Naive thymus-derived CD8-positive, alpha-beta T cell (primary cell): Measurements from ENCODE around the gene EPC2. TPM values are rescaled to one million over a fixed set of nuclear protein-coding genes. Genes with fewer than 3 reads are reported as not detected.
A peak's percentile ranks its signal among the peaks of the same experiment; 100 is the strongest.

ENCODE experiments used
- ATAC-seq, 2 donors: fragments of 150-1000 bp; cut with Tn5 transposase in 1 of 2; sonication (Bioruptor Pico), chemical (Tn5 transposase) in 1 of 2; 1 replicate in 1 of 2; 2 replicates in 1 of 2; pipeline ENCODE4 v1.10.0; 2021; ENCODE audit warnings: mild to moderate bottlenecking in 2 of 2, moderate library complexity in 2 of 2
- POLR2A ChIA-PET: fragments of 350-600 bp; sonication (Branson Sonifier 250); formaldehyde crosslinking; loops from one replicate; lab custom pipeline; 2021; ENCODE audit warnings: antibody characterized with exemption; lab: Charles Lee
- DNase-seq, 10 donors: peaks; one replicate each; pipeline versions ENCODE4 v3.0.0 to v3.0.0-alpha.2; 2020 to 2022
- H3K27ac Mint-ChIP-seq, 10 donors: one replicate each; pipeline ENCODE4 v1.8.0; 2020 to 2022; ENCODE audit warnings: mild to moderate bottlenecking in 10 of 10, mixed read lengths in 10 of 10, moderate library complexity in 4 of 10, inconsistent platforms in 1 of 10
- H3K27me3 Mint-ChIP-seq, 5 donors: one replicate each; pipeline ENCODE4 v1.8.0; 2021 to 2022; ENCODE audit warnings: mixed read lengths in 5 of 5
- H3K36me3 Mint-ChIP-seq, 3 donors: one replicate each; pipeline ENCODE4 v1.8.0; 2020 to 2022; ENCODE audit warnings: mixed read lengths in 3 of 3, mild to moderate bottlenecking in 2 of 3, inconsistent platforms in 1 of 3
- H3K4me1 Mint-ChIP-seq, 4 donors: one replicate each; pipeline ENCODE4 v1.8.0; 2021 to 2022; ENCODE audit warnings: mixed read lengths in 4 of 4
- H3K4me3 Mint-ChIP-seq, 10 donors: one replicate each; pipeline ENCODE4 v1.8.0; 2020 to 2022; ENCODE audit warnings: mild to moderate bottlenecking in 10 of 10, mixed read lengths in 10 of 10, moderate library complexity in 6 of 10, inconsistent platforms in 1 of 10
- H3K9me3 Mint-ChIP-seq, 9 donors: one replicate each; pipeline ENCODE4 v1.8.0; 2020 to 2022; ENCODE audit warnings: mixed read lengths in 9 of 9, mild to moderate bottlenecking in 3 of 9, inconsistent platforms in 1 of 9, moderate library complexity in 1 of 9
- polyA plus RNA-seq, 3 donors: library from polyadenylated mRNA; unstranded; fragments of 300-500 nt; fragmentation: Illumina TruSeq; gene quantifications; one replicate each; pipeline ENCODE4 v1.2.3, GENCODE V29; 2021
- total RNA-seq, 8 experiments: library from RNA in 2 of 8; stranded (reverse) in 2 of 8; gene quantifications; one replicate each; pipeline ENCODE4 v1.2.3 and lab custom pipeline; 2021 to 2026

The EPC2 gene
- total and polyA plus RNA-seq, 5 experiments from 2014 or later: 2.5 to 94.7 (median 3.7) TPM

DNA sequence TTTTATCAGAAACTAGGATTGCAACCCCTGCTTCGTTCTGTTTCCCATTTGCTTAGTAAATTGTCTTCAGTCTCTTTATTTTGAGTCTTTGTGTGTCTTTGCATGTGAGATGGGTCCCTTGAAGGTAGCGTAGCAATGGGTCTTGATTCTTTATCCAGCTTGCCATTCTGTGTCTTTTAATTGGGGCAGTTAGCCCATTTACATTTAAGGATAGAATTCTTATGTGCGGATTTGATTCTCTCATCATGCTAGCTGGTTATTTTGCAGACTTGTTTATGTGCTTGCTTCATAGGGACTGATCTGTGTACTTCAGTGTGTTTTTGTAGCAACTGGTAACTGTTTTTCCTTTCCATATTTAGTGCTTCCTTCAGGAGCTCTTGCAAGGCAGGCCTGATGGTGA is 73.5 kb downstream of the EPC2 start:
- peak overlapping the region in 5 of 10 donors; percentile 4 to 49 (median 20) for H3K4me3 Mint-ChIP-seq
- peaks cover 0 to 36% (median 5%) of the 10 kb centered on the region in 9 donors for H3K9me3 Mint-ChIP-seq
- H3K27ac Mint-ChIP-seq: peak overlapping the region in 7 of 10 donors; percentile 34 to 78 (median 45)
- H3K27me3 Mint-ChIP-seq: no peaks in the 10 kb centered on the region
- DNase-seq (no peak), ATAC-seq (no peak)
- peaks cover 67 to 97% (median 95%) of the 10 kb centered on the region in 4 donors for H3K4me1 Mint-ChIP-seq
- H3K36me3 Mint-ChIP-seq: peaks cover 21 to 49% (median 40%) of the 10 kb centered on the region in 3 donors
- POLR2A ChIA-PET: no interaction called here

DNA sequence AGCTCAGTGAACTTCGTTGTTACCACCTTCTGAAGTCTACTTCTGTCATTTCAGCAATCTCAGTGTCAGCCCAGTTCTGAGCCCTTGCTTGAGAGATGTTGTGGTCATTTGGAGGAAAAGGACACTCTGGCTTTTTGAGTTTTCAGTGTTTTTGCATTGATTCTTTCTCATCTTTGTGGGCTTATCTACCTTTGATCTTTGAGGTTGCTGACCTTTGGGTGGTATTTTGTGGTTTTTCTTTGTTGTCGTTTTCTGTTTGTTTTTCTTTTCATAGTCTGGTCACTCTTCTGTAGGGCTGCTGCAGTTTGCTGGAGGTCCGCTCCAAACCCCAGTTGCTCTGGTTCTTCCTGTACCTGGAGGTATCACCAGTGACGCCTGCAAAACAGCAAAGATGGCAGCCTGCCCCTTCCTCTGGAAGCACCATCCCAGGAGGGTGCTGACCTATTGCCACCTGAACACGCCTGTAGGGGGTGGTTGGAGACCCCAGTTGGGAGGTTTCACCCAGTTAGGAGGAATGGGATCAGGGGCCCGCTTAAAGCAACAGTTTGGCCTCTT is 74.7 kb downstream of the EPC2 start:
- Mint-ChIP-seq H3K27me3 (no peaks in the 10 kb centered on the region), H3K4me3 (peak overlapping the region in 5 of 10 donors; percentile 12 to 50 (median 37)), H3K27ac (peak overlapping the region in 7 of 10 donors; percentile 29 to 78 (median 58)), H3K36me3 (peaks cover 21 to 49% (median 40%) of the 10 kb centered on the region in 3 donors), H3K4me1 (peaks cover 66 to 97% (median 94%) of the 10 kb centered on the region in 4 donors), H3K9me3 (peaks cover 0 to 36% (median 5%) of the 10 kb centered on the region in 9 donors)
- POLR2A ChIA-PET: no interaction called here
- no peak for DNase-seq
- no peak for ATAC-seq

DNA sequence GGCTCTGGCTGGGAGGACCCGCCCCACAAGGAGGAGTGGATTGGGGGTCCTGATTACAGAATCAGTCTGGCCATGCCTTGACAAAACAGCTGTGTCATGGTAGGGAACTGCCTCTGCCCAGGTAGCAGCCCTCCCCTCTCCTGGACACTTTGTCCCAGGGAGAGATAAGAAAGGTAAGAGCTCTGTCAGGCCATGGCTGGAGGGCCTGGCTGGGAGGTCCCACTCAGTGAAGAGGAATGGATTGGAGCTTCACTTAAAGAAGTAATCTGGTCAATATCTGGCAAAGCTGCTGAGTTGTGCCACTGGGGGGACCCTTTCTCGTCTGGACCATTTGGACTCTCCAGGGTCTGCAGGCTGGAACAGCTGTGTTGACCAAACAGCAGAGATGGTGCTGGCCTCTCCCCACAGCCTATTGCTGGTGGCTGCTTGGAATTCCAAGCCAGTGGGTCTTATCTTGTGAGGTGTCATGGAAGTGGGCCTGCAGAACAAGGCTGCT is 75.4 kb downstream of the EPC2 start:
- H3K4me3 Mint-ChIP-seq: peak overlapping the region in 4 of 10 donors; percentile 26 to 49 (median 36)
- peaks cover 0 to 35% (median 5%) of the 10 kb centered on the region in 9 donors for H3K9me3 Mint-ChIP-seq
- no peaks in the 10 kb centered on the region for H3K27me3 Mint-ChIP-seq
- H3K36me3 Mint-ChIP-seq: peaks cover 21 to 45% (median 40%) of the 10 kb centered on the region in 3 donors
- ATAC-seq (peak in 1 of 2 donors; percentile 20), DNase-seq (peak in 1 of 10 donors; percentile 3)
- POLR2A ChIA-PET: no interaction called here
- H3K4me1 Mint-ChIP-seq: peaks cover 69 to 97% (median 94%) of the 10 kb centered on the region in 4 donors
- H3K27ac Mint-ChIP-seq: peak overlapping the region in 5 of 10 donors; percentile 12 to 73 (median 43)

DNA sequence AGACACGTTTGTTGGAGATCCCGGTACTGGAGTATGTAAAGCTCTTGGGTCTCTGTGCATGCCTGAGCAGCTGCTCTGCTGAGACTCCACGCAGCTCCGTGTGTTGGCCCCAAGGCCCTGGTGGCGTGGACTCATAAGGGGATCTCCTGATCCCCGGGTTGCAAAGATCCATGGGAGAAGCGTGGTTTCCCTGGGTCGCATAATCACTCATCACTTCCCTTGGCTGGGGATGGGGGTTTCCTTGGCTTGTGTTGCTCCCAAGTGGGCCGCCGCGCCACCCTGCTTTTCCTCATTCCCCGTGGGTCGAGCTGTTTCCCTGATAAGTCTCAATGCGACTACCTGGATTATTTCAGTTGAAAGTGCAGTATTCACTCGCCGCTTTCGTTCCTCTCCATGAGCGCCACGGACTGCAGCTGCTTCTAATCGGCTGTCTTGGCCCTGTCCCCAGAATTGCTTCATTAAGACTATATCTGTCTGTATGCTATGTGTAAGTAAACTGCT is 76.0 kb downstream of the EPC2 start:
- peak overlapping the region in 7 of 10 donors; percentile 3 to 58 (median 35) for H3K4me3 Mint-ChIP-seq
- H3K27ac Mint-ChIP-seq: peak overlapping the region in 9 of 10 donors; percentile 22 to 56 (median 34)
- H3K9me3 Mint-ChIP-seq: peaks cover 0 to 29% (median 5%) of the 10 kb centered on the region in 9 donors
- POLR2A ChIA-PET: no interaction called here
- peaks cover 68 to 96% (median 93%) of the 10 kb centered on the region in 4 donors for H3K4me1 Mint-ChIP-seq
- H3K27me3 Mint-ChIP-seq: no peaks in the 10 kb centered on the region
- ATAC-seq: no peak
- DNase-seq: no peak
- peaks cover 21 to 41% (median 35%) of the 10 kb centered on the region in 3 donors for H3K36me3 Mint-ChIP-seq

DNA sequence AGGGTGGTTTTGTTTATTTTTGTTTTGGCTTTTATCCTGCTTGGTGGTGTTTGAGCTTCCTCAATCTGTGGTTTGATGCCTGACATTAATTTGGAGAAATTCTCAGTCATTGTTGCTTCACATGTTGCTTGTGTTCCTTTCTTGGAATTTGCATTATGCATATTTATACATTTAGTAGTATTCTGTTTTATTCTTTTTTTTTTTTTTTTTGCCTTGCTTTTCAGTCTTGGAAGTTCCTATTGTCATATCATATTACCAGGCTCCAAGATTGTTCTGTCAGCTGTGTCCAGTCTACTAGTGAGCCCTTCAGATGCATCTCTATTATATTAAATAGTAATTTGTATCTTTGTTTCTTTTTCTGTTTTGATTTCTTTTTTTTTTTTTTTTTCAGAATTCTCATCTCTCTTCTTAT is 77.0 kb downstream of the EPC2 start:
- H3K27me3 Mint-ChIP-seq: no peaks in the 10 kb centered on the region
- DNase-seq: no peak
- peaks cover 21 to 40% (median 38%) of the 10 kb centered on the region in 3 donors for H3K36me3 Mint-ChIP-seq
- peaks cover 0 to 20% (median 5%) of the 10 kb centered on the region in 9 donors for H3K9me3 Mint-ChIP-seq
- ATAC-seq: no peak
- H3K4me3 Mint-ChIP-seq: peak overlapping the region in 3 of 10 donors; percentile 33 to 59 (median 46)
- peak overlapping the region in 3 of 10 donors; percentile 15 to 65 (median 23) for H3K27ac Mint-ChIP-seq
- POLR2A ChIA-PET: no interaction called here
- peaks cover 60 to 96% (median 92%) of the 10 kb centered on the region in 4 donors for H3K4me1 Mint-ChIP-seq

DNA sequence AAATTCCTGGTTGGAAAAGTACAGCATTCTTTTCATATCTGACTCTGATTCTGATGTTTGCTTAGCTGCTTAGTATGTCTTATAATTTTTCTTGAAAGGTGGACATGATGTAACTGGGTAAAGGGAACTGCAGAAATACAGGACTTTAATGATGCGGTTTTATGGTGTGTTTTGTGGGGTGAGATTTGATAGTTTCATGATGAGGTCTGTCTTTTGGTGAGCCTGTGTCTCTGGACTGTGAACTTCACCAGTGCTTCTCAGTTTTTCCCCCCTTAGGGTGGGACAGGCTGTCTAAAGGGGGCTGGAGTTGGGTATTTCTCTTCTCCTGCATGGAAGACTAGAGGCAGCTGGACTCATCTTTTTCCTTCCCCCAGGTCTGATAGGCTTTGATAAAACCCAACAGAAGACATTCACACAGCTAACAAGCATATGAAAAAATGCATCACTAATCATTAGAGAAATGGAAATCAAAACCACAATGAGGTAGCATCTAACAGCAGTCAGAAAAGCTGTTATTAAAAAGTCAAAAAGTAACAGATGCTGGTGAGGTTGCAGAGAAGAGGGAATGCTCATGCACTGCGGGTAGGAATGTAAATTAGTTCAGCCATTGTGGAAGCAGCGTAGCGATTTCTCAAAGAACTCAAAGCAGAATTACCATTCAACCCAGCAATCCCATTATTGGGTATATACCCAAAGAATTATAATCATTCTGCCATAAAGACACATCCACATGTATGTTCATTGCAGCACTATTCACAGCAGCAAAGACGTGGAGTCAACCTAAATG is 77.6 kb downstream of the EPC2 start:
- H3K4me3 Mint-ChIP-seq: peak overlapping the region in 6 of 10 donors; percentile 11 to 59 (median 24)

DNA sequence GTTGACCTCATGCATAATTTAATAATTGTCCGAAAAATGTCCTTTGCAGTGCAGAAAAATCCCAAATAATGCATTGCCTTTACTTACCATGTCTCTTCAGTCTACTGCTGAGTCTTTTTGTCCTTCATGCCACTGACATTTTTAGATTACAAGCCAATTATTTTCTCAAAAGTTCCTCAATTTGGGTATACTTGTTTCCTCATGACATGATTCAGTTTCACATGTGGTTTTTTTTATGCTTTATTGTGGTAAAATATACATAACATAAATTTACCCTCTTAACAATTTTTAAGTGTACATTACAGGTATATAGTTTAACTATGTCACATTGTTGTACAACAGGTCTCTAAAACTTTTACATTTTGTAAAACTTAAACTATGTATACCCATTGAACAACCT is 81.0 kb downstream of the EPC2 start:
- Mint-ChIP-seq H3K9me3 (peaks cover 0 to 5% (median 0%) of the 10 kb centered on the region in 9 donors), H3K4me1 (peaks cover 32 to 73% (median 64%) of the 10 kb centered on the region in 4 donors), H3K27ac (peak overlapping the region in 5 of 10 donors; percentile 4 to 80 (median 66)), H3K4me3 (peak overlapping the region in 3 of 10 donors; percentile 15 to 33 (median 29)), H3K27me3 (no peaks in the 10 kb centered on the region), H3K36me3 (peaks cover 9 to 25% (median 18%) of the 10 kb centered on the region in 3 donors)
- no peak for ATAC-seq
- no peak for DNase-seq
- POLR2A ChIA-PET: no interaction called here

More for the DNA sequence above, 77.6 kb downstream of the EPC2 start:
- ATAC-seq: no peak
- H3K4me1 Mint-ChIP-seq: peaks cover 57 to 96% (median 87%) of the 10 kb centered on the region in 4 donors
- no peak for DNase-seq
- POLR2A ChIA-PET: no interaction called here
- peaks cover 20 to 40% (median 40%) of the 10 kb centered on the region in 3 donors for H3K36me3 Mint-ChIP-seq
- H3K27ac Mint-ChIP-seq: peak overlapping the region in 8 of 10 donors; percentile 8 to 65 (median 50)
- H3K9me3 Mint-ChIP-seq: peaks cover 0 to 14% (median 5%) of the 10 kb centered on the region in 9 donors
- H3K27me3 Mint-ChIP-seq: no peaks in the 10 kb centered on the region

DNA sequence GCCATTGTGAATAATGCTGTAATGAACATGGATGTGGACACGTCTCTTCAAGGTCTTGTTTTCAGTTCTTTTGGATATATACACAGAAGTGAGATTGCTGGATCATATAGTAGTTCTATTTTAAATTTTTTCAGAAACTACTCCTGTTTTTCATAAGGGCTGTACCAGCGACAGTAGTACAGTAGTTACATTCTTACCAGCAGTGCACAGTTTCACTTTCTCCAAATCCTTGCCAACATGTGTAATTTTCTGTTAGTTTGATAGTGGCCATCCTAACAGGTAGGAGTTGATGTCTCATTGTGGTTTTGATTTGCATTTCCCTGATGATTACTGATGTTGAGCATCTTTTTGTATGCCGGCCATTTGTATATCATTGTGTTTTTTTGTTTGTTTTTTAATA is 81.7 kb downstream of the EPC2 start:
- H3K27me3 Mint-ChIP-seq: no peaks in the 10 kb centered on the region
- peak in 1 of 2 donors; percentile 42 for ATAC-seq
- peaks cover 33 to 69% (median 63%) of the 10 kb centered on the region in 4 donors for H3K4me1 Mint-ChIP-seq
- H3K27ac Mint-ChIP-seq: peak overlapping the region in 1 of 10 donors; percentile 14
- POLR2A ChIA-PET: interaction anchor here (0.6 kb wide), 1 partner anchor 73 kb away, joined by 3 read pairs; no protein-coding TSS in a partner anchor
- DNase-seq: no peak
- H3K4me3 Mint-ChIP-seq: peak overlapping the region in 2 of 10 donors; percentile 15 to 16
- H3K36me3 Mint-ChIP-seq: peaks cover 9 to 24% (median 17%) of the 10 kb centered on the region in 3 donors
- peaks cover 0 to 5% (median 0%) of the 10 kb centered on the region in 9 donors for H3K9me3 Mint-ChIP-seq

DNA sequence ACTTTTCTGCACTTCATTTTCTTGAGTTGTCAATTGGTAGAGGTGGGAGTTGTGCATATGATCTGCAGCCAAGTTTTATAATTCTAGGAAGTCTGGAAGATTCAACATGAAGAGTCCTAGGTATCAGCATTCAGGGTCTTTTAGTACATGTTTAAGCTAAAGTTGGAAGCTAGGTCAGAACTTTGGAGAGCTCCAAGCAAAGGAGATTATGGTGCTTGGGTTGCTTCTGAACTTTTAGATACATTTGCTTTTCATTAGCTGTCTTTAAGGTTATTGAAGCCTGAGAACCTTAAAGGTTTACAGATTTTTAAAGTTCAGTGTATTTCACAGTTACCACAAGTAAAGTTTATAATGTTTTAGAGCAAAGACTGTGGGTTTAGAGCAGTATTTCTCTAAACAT is 85.5 kb downstream of the EPC2 start:
- ATAC-seq (no peak), DNase-seq (no peak)
- H3K9me3 Mint-ChIP-seq: peaks cover 0 to 5% (median 0%) of the 10 kb centered on the region in 9 donors
- H3K4me1 Mint-ChIP-seq: peaks cover 16 to 51% (median 40%) of the 10 kb centered on the region in 4 donors
- POLR2A ChIA-PET: no interaction called here
- H3K27me3 Mint-ChIP-seq: no peaks in the 10 kb centered on the region
- H3K27ac Mint-ChIP-seq: peak overlapping the region in 2 of 10 donors; percentile 38 to 47
- peaks cover 9 to 22% (median 19%) of the 10 kb centered on the region in 3 donors for H3K36me3 Mint-ChIP-seq
- H3K4me3 Mint-ChIP-seq: peak overlapping the region in 1 of 10 donors; percentile 37

DNA sequence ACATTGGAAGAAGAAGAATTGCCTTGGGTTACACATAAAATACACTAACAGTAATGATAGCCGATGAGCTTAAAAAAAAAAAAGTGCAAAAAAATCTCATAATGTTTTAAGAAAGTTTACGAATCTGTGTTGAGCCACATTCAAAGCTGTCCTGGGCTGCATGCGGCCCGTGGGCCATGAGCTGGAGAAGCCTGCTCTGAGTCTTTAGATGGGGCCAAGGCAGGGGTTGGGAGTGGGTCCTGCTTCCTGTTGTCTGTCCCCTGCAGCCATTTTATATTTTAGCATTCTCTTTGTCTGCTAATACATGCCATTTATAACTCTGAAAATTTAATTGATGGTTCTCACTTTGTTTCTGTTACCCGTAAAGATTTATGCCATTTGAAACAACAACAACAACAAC is 93.2 kb downstream of the EPC2 start:
- H3K4me1 Mint-ChIP-seq: peaks cover 25 to 72% (median 55%) of the 10 kb centered on the region in 4 donors
- ATAC-seq: no peak
- H3K36me3 Mint-ChIP-seq: peaks cover 0 to 8% (median 4%) of the 10 kb centered on the region in 3 donors
- H3K4me3 Mint-ChIP-seq: peak overlapping the region in 2 of 10 donors; percentile 27 to 29
- POLR2A ChIA-PET: no interaction called here
- no peaks in the 10 kb centered on the region for H3K9me3 Mint-ChIP-seq
- no peak for DNase-seq
- H3K27ac Mint-ChIP-seq: peak overlapping the region in 6 of 10 donors; percentile 0 to 85 (median 46)
- H3K27me3 Mint-ChIP-seq: no peaks in the 10 kb centered on the region

DNA sequence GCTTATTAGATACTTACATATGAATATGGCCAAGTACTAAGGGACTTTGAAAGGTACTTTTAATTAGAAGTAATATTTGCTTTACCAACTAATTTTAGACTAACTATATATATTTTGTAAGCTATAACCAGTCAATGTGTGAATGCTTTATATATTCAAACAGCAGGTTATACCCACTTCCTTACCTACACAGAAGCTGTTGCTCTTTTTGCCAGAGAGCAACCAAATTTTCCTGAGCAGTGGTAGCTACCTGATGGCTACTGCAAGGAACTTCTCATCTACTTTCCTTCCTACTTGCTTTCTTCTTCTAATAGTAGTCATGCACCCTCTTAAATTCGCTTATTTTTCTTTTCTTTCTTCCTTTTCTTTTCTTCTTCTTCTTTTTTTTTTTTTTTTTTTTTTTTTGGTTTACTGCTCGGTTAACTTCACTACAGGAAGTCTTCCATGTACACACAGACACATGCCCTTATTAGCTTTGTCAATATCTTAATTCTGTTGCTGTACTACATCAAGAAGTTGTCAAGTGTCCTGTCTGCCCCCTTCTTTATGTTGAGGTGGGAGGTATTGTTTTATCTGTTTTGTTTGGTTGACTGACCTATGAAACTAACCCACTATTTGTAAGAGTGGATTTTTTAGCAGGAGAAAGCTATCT is 95.0 kb downstream of the EPC2 start:
- peak in 1 of 10 donors; percentile 10 for DNase-seq
- POLR2A ChIA-PET: interaction anchor here (0.7 to 1.2 kb wide), 3 partner anchors 15 to 93 kb away, joined by 3 to 5 read pairs (median 3); no protein-coding TSS in a partner anchor
- peak overlapping the region in 9 of 10 donors; percentile 10 to 65 (median 38) for H3K4me3 Mint-ChIP-seq
- H3K27ac Mint-ChIP-seq: peak overlapping the region in 6 of 10 donors; percentile 28 to 77 (median 51)
- no peaks in the 10 kb centered on the region for H3K27me3 Mint-ChIP-seq
- ATAC-seq: peak; percentile 50 to 59
- peaks cover 0 to 14% (median 8%) of the 10 kb centered on the region in 3 donors for H3K36me3 Mint-ChIP-seq
- peaks cover 26 to 80% (median 61%) of the 10 kb centered on the region in 4 donors for H3K4me1 Mint-ChIP-seq
- no peaks in the 10 kb centered on the region for H3K9me3 Mint-ChIP-seq
